GM23338 (cell line): ENCODE results near the gene DYNLT3.

Source experiments
- CREB1 ChIP-seq: fragments of 250-450 bp; sonication (Bioruptor Pico); IDR thresholded peaks from 2 replicates; pipeline ENCODE4 v1.5.0; 2020; ENCODE audit warnings: low read depth, mild to moderate bottlenecking, moderate library complexity
- EZH2 ChIP-seq: fragments of 200-600 bp; sonication (generic); IDR thresholded peaks from one replicate; pipeline ENCODE4 v1.8.0; 2017; ENCODE audit warnings: antibody characterized with exemption, mild to moderate bottlenecking, low read depth; ENCODE audit not compliant: unreplicated experiment
- EZH2phosphoT487 ChIP-seq: fragments of 200-600 bp; sonication (generic); IDR thresholded peaks from one replicate; pipeline ENCODE4 v1.8.1; 2018; ENCODE audit warnings: antibody characterized with exemption; ENCODE audit not compliant: unreplicated experiment
- JUNB ChIP-seq: IDR thresholded peaks from one replicate; pipeline ENCODE4 v1.6.1; 2016; ENCODE audit warnings: antibody characterized with exemption; ENCODE audit not compliant: unreplicated experiment
- NANOG ChIP-seq: IDR thresholded peaks from 2 replicates; pipeline ENCODE4 v1.6.1; 2016; ENCODE audit warnings: antibody characterized with exemption, borderline replicate concordance
- POLR2AphosphoS5 ChIP-seq: IDR thresholded peaks from 2 replicates; pipeline ENCODE4 v1.6.1; 2016; ENCODE audit warnings: antibody characterized with exemption, low read depth
- STAT1 ChIP-seq: IDR thresholded peaks from one replicate; pipeline ENCODE4 v1.6.1; 2016; ENCODE audit warnings: antibody characterized with exemption; ENCODE audit not compliant: unreplicated experiment
- ZNF114 ChIP-seq: fragments of 250-450 bp; sonication (Bioruptor Pico); IDR thresholded peaks from 2 replicates; pipeline ENCODE4 v1.5.0; 2020; ENCODE audit warnings: mild to moderate bottlenecking, moderate library complexity
- TF ChIP-seq, protein P1 (sequence below), 2 experiments: fragments of 200-600 bp in 1 of 2; sonication (generic) in 1 of 2; conservative IDR thresholded peaks; 2 replicates each; pipeline versions ENCODE4 v1.5.1 to v1.6.1; 2016 to 2017; ENCODE audit warnings: antibody characterized with exemption in 2 of 2, low read depth in 2 of 2, mild to moderate bottlenecking in 2 of 2, moderate library complexity in 1 of 2
- TF ChIP-seq, protein P2 (sequence below): IDR thresholded peaks from one replicate; pipeline ENCODE4 v1.6.1; 2018; ENCODE audit warnings: antibody characterized with exemption; ENCODE audit not compliant: unreplicated experiment
- TF ChIP-seq, protein P3 (sequence below): IDR thresholded peaks from 2 replicates; pipeline ENCODE4 v1.6.1; 2016; ENCODE audit warnings: antibody characterized with exemption

DNA sequence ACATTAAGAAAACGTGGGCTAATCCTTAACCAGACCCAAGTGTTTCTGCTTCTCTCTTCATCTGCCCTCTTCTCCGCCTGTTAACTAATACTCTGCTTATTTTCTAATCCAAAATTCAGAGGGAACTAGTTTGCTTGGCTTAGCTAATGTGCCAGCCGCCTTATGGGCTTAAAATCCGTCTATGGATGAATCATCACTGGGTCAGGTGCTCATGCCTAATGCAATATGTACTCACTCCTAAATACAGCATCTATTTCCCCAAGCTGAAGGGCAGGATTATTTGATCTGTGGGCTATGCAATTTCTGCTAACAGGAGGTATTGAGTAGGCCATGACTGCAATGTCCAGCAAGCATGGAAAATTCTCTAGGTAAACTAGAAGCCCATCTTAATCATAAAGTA is 12.4 kb downstream of the DYNLT3 start:
- TF ChIP-seq, protein P1, sequence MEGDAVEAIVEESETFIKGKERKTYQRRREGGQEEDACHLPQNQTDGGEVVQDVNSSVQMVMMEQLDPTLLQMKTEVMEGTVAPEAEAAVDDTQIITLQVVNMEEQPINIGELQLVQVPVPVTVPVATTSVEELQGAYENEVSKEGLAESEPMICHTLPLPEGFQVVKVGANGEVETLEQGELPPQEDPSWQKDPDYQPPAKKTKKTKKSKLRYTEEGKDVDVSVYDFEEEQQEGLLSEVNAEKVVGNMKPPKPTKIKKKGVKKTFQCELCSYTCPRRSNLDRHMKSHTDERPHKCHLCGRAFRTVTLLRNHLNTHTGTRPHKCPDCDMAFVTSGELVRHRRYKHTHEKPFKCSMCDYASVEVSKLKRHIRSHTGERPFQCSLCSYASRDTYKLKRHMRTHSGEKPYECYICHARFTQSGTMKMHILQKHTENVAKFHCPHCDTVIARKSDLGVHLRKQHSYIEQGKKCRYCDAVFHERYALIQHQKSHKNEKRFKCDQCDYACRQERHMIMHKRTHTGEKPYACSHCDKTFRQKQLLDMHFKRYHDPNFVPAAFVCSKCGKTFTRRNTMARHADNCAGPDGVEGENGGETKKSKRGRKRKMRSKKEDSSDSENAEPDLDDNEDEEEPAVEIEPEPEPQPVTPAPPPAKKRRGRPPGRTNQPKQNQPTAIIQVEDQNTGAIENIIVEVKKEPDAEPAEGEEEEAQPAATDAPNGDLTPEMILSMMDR (conservative IDR thresholded peaks at IDR 0.05; ENCODE audit: low read depth in 2 of 2) = no peak
- TF ChIP-seq JUNB = no peak
- TF ChIP-seq, protein P2, sequence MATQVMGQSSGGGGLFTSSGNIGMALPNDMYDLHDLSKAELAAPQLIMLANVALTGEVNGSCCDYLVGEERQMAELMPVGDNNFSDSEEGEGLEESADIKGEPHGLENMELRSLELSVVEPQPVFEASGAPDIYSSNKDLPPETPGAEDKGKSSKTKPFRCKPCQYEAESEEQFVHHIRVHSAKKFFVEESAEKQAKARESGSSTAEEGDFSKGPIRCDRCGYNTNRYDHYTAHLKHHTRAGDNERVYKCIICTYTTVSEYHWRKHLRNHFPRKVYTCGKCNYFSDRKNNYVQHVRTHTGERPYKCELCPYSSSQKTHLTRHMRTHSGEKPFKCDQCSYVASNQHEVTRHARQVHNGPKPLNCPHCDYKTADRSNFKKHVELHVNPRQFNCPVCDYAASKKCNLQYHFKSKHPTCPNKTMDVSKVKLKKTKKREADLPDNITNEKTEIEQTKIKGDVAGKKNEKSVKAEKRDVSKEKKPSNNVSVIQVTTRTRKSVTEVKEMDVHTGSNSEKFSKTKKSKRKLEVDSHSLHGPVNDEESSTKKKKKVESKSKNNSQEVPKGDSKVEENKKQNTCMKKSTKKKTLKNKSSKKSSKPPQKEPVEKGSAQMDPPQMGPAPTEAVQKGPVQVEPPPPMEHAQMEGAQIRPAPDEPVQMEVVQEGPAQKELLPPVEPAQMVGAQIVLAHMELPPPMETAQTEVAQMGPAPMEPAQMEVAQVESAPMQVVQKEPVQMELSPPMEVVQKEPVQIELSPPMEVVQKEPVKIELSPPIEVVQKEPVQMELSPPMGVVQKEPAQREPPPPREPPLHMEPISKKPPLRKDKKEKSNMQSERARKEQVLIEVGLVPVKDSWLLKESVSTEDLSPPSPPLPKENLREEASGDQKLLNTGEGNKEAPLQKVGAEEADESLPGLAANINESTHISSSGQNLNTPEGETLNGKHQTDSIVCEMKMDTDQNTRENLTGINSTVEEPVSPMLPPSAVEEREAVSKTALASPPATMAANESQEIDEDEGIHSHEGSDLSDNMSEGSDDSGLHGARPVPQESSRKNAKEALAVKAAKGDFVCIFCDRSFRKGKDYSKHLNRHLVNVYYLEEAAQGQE = no peak
- TF ChIP-seq EZH2 = no peak
- TF ChIP-seq NANOG = no peak
- no peak for TF ChIP-seq POLR2AphosphoS5
- no peak for TF ChIP-seq CREB1 (CRISPR knock-in tag)
- TF ChIP-seq EZH2phosphoT487 = no peak
- TF ChIP-seq, protein P3, sequence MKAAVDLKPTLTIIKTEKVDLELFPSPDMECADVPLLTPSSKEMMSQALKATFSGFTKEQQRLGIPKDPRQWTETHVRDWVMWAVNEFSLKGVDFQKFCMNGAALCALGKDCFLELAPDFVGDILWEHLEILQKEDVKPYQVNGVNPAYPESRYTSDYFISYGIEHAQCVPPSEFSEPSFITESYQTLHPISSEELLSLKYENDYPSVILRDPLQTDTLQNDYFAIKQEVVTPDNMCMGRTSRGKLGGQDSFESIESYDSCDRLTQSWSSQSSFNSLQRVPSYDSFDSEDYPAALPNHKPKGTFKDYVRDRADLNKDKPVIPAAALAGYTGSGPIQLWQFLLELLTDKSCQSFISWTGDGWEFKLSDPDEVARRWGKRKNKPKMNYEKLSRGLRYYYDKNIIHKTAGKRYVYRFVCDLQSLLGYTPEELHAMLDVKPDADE = no peak
- TF ChIP-seq STAT1 = no peak
- TF ChIP-seq ZNF114 (CRISPR knock-in tag) = no peak
